Neural cell (in vitro differentiated cells): ENCODE measurements around the gene SNTG2. TPM values are rescaled to one million over a fixed set of nuclear protein-coding genes. Genes with fewer than 3 reads are reported as not detected.

ENCODE experiments used
- H2AFZ ChIP-seq: fragments of 200-600, 300-800 bp; sonication (generic), shearing (Covaris generic); 2 replicates; pipeline ENCODE4 v1.6.0; 2014; ENCODE audit warnings: low read depth, mild to moderate bottlenecking, antibody characterized with exemption, low read length, moderate library complexity
- H3F3A ChIP-seq: fragments of 200-600 bp; shearing (Covaris generic); 2 replicates; pipeline ENCODE4 v1.6.1; 2016; ENCODE audit warnings: mild to moderate bottlenecking, moderate library complexity, mixed read lengths, antibody characterized with exemption, low read length; ENCODE audit not compliant: insufficient read depth, poor library complexity, severe bottlenecking
- H3K27ac ChIP-seq: fragments of 200-600, 300-800 bp; sonication (generic), shearing (Covaris generic); 2 replicates; pipeline ENCODE4 v1.5.1; 2014; ENCODE audit warnings: mild to moderate bottlenecking, low read length, moderate library complexity
- H3K27me3 ChIP-seq: fragments of 300-800, 200-600 bp; sonication (generic), shearing (Covaris generic); 2 replicates; pipeline ENCODE4 v1.6.0; 2014; ENCODE audit warnings: mild to moderate bottlenecking, low read depth, low read length, moderate library complexity; ENCODE audit not compliant: insufficient read depth
- H3K36me3 ChIP-seq: fragments of 300-800, 200-600 bp; sonication (generic), shearing (Covaris generic); 2 replicates; pipeline ENCODE4 v1.5.1; 2014; ENCODE audit warnings: mild to moderate bottlenecking, antibody characterized with exemption, low read length, moderate library complexity; ENCODE audit not compliant: insufficient read depth
- H3K4me2 ChIP-seq: fragments of 300-800, 200-600 bp; sonication (generic), shearing (Covaris generic); 2 replicates; pipeline ENCODE4 v1.6.0; 2014; ENCODE audit warnings: mild to moderate bottlenecking, low read length
- H3K4me3 ChIP-seq: fragments of 300-800, 200-600 bp; sonication (generic), shearing (Covaris generic); 2 replicates; pipeline ENCODE4 v1.5.1; 2014; ENCODE audit warnings: mild to moderate bottlenecking, low read length, moderate library complexity
- H3K79me2 ChIP-seq: fragments of 200-600 bp; shearing (Covaris generic); replicated peaks from 2 replicates; pipeline ENCODE4 v1.6.0; 2014; ENCODE audit warnings: mild to moderate bottlenecking, low read length, moderate library complexity; ENCODE audit not compliant: insufficient read depth
- H3K9ac ChIP-seq: fragments of 300-800, 200-600 bp; sonication (generic), shearing (Covaris generic); 2 replicates; pipeline ENCODE4 v1.6.1; 2016; ENCODE audit warnings: mild to moderate bottlenecking, low read length, mixed read lengths
- H3K9me2 ChIP-seq: fragments of 200-600 bp; shearing (Covaris generic); 2 replicates; pipeline ENCODE4 v1.6.1; 2016; ENCODE audit warnings: mild to moderate bottlenecking, low read length, mixed read lengths; ENCODE audit not compliant: insufficient read depth
- H3K9me3 ChIP-seq: fragments of 200-600, 300-800 bp; sonication (generic), shearing (Covaris generic); 2 replicates; pipeline ENCODE4 v1.6.1; 2016; ENCODE audit warnings: mild to moderate bottlenecking, mixed run types, low read length, moderate library complexity, mixed read lengths
- H4K20me1 ChIP-seq: fragments of 200-600 bp; shearing (Covaris generic); 2 replicates; pipeline ENCODE4 v1.6.1; 2016; ENCODE audit warnings: mild to moderate bottlenecking, mixed run types; ENCODE audit not compliant: insufficient read depth
- EP300 ChIP-seq: fragments of 450-650 bp; conservative IDR thresholded peaks from 2 replicates; pipeline ENCODE4 v1.6.1; 2014; ENCODE audit warnings: antibody characterized with exemption, mild to moderate bottlenecking, moderate library complexity; ENCODE audit not compliant: poor library complexity, severe bottlenecking
- EZH2 ChIP-seq: fragments of 200-600, 300-800 bp; shearing (Covaris generic), sonication (generic); IDR thresholded peaks from 2 replicates; pipeline ENCODE4 v1.6.1; 2014; ENCODE audit warnings: antibody characterized with exemption, low read length, borderline replicate concordance, mild to moderate bottlenecking; ENCODE audit not compliant: insufficient read depth, poor library complexity, severe bottlenecking
- MXI1 ChIP-seq: fragments of 450-650 bp; conservative IDR thresholded peaks from 2 replicates; pipeline ENCODE4 v1.6.1; 2014; ENCODE audit warnings: antibody characterized with exemption, mild to moderate bottlenecking; ENCODE audit not compliant: poor library complexity, severe bottlenecking
- POLR2AphosphoS5 ChIP-seq: IDR thresholded peaks from 2 replicates; pipeline ENCODE4 v1.6.1; 2012
- RAD21 ChIP-seq: fragments of 450-650 bp; conservative IDR thresholded peaks from 2 replicates; pipeline ENCODE4 v1.6.1; 2014; ENCODE audit warnings: antibody characterized with exemption, mild to moderate bottlenecking, moderate library complexity
- SMC3 ChIP-seq: fragments of 450-650 bp; conservative IDR thresholded peaks from 2 replicates; pipeline ENCODE4 v1.6.1; 2014; ENCODE audit warnings: antibody characterized with exemption, mild to moderate bottlenecking, moderate library complexity; ENCODE audit not compliant: poor library complexity
- TAF1 ChIP-seq: IDR thresholded peaks from 2 replicates; pipeline ENCODE4 v1.6.1; 2012; ENCODE audit warnings: low read depth
- polyA plus RNA-seq: library from polyadenylated mRNA; depleted of rRNA; stranded (reverse); fragments of >200 nt; gene quantifications from 2 replicates; pipeline ENCODE4 v1.2.3, GENCODE V29; 2014
- TF ChIP-seq, protein P1 (sequence below): fragments of 450-650 bp; IDR thresholded peaks from 2 replicates; pipeline ENCODE4 v1.5.1; 2014; ENCODE audit warnings: antibody characterized with exemption, mild to moderate bottlenecking, moderate library complexity; ENCODE audit not compliant: poor library complexity, severe bottlenecking
- TF ChIP-seq, protein P2 (sequence below): IDR thresholded peaks from 2 replicates; pipeline ENCODE4 v1.6.1; 2012; ENCODE audit warnings: borderline replicate concordance

The SNTG2 gene
- polyA plus RNA-seq, 1 donor from 2014 or later: not detected

DNA sequence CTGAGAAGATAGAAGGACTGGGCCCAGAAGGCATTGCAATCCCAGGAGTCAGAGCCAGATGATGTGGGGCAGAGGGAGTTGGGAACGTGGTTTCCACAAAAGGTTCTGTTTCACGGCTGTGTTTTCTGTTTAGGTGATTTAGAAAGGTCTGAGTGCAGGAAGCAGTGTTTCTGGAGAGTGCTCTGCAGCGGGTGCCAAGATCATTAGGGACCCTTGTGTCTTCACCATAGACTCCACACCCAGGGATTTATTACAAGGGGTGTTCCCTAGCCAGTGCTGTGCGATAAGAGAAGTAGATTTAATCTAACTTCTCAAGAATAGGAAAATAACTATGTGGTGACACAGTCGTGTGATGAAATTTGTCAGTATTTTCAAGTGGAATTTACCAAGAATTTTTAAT is 241.5 kb downstream of the SNTG2 start:
- Histone ChIP-seq H3K27ac (no peak overlapping the region), H2AFZ (no peak overlapping the region), H3K4me3 (no peak overlapping the region), H3K79me2 (no peaks in the 10 kb centered on the region), H3K9me2 (no peaks in the 10 kb centered on the region), H3K27me3 (no peaks in the 10 kb centered on the region), H3F3A (no peaks in the 10 kb centered on the region), H3K36me3 (no peaks in the 10 kb centered on the region), H4K20me1 (no peaks in the 10 kb centered on the region), H3K9me3 (no peaks in the 10 kb centered on the region), H3K9ac (no peak overlapping the region), H3K4me2 (no peak overlapping the region)
- no peak for TF ChIP-seq POLR2AphosphoS5

DNA sequence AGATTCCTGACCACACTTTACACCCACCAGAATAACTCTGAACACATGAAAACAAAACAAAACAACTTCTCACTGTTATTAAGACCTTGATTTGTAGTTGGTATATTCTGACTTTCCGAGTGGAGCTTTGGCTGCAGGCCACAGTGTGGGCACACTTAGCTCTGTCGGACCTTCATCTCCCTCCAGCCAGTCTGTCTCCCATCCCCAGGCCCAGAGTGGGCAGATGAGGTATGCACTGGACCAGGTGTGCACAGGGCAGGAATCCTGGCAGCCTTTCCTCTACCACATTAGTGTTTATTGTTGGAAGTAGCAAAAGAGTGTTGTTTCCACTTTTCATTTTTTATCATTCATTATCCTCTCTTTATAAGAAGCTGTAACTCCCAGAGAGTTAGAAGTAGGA is 243.2 kb downstream of the SNTG2 start:
- Histone ChIP-seq H3K27me3 (no peaks in the 10 kb centered on the region), H3K9me2 (no peaks in the 10 kb centered on the region), H3F3A (no peaks in the 10 kb centered on the region), H4K20me1 (no peaks in the 10 kb centered on the region), H3K9me3 (no peaks in the 10 kb centered on the region), H3K4me2 (no peak overlapping the region), H3K4me3 (no peak overlapping the region), H3K79me2 (no peaks in the 10 kb centered on the region), H2AFZ (no peak overlapping the region), H3K27ac (no peak overlapping the region), H3K36me3 (no peaks in the 10 kb centered on the region), H3K9ac (no peak overlapping the region)
- TF ChIP-seq SMC3 (no peak), EP300 (no peak), TAF1 (no peak), MXI1 (no peak), EZH2 (no peak), RAD21 (no peak), POLR2AphosphoS5 (no peak)
- TF ChIP-seq, protein P1, sequence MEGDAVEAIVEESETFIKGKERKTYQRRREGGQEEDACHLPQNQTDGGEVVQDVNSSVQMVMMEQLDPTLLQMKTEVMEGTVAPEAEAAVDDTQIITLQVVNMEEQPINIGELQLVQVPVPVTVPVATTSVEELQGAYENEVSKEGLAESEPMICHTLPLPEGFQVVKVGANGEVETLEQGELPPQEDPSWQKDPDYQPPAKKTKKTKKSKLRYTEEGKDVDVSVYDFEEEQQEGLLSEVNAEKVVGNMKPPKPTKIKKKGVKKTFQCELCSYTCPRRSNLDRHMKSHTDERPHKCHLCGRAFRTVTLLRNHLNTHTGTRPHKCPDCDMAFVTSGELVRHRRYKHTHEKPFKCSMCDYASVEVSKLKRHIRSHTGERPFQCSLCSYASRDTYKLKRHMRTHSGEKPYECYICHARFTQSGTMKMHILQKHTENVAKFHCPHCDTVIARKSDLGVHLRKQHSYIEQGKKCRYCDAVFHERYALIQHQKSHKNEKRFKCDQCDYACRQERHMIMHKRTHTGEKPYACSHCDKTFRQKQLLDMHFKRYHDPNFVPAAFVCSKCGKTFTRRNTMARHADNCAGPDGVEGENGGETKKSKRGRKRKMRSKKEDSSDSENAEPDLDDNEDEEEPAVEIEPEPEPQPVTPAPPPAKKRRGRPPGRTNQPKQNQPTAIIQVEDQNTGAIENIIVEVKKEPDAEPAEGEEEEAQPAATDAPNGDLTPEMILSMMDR: no peak
- TF ChIP-seq, protein P2, sequence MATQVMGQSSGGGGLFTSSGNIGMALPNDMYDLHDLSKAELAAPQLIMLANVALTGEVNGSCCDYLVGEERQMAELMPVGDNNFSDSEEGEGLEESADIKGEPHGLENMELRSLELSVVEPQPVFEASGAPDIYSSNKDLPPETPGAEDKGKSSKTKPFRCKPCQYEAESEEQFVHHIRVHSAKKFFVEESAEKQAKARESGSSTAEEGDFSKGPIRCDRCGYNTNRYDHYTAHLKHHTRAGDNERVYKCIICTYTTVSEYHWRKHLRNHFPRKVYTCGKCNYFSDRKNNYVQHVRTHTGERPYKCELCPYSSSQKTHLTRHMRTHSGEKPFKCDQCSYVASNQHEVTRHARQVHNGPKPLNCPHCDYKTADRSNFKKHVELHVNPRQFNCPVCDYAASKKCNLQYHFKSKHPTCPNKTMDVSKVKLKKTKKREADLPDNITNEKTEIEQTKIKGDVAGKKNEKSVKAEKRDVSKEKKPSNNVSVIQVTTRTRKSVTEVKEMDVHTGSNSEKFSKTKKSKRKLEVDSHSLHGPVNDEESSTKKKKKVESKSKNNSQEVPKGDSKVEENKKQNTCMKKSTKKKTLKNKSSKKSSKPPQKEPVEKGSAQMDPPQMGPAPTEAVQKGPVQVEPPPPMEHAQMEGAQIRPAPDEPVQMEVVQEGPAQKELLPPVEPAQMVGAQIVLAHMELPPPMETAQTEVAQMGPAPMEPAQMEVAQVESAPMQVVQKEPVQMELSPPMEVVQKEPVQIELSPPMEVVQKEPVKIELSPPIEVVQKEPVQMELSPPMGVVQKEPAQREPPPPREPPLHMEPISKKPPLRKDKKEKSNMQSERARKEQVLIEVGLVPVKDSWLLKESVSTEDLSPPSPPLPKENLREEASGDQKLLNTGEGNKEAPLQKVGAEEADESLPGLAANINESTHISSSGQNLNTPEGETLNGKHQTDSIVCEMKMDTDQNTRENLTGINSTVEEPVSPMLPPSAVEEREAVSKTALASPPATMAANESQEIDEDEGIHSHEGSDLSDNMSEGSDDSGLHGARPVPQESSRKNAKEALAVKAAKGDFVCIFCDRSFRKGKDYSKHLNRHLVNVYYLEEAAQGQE: no peak

DNA sequence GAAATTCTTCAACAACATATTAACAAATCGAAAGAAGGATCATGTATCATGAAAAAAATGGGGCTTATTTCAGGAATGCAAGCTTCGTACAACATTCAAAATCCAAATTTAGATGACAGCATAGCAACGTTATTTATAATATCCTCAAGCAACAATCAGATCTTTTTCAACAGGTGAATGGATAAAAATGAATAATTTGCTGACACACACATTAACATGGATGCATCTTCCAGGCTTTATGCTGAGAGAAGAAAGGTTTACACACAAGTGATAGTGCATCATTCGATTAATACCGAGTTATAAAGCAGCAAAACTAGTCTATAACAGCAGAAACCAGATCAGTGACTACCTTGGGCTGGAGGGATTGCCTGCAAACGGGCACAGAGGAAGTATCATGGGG is 253.1 kb downstream of the SNTG2 start:
- no peak overlapping the region for H3K9ac ChIP-seq
- no peak overlapping the region for H3K4me3 ChIP-seq
- H4K20me1 ChIP-seq: no peaks in the 10 kb centered on the region
- no peaks in the 10 kb centered on the region for H3K27me3 ChIP-seq
- H3K79me2 ChIP-seq: no peaks in the 10 kb centered on the region
- no peaks in the 10 kb centered on the region for H3K9me2 ChIP-seq
- no peaks in the 10 kb centered on the region for H3F3A ChIP-seq
- no peak overlapping the region for H3K4me2 ChIP-seq
- no peak overlapping the region for H3K27ac ChIP-seq
- H3K36me3 ChIP-seq: no peaks in the 10 kb centered on the region
- peaks cover 3% of the 10 kb centered on the region for H3K9me3 ChIP-seq
- no peak overlapping the region for H2AFZ ChIP-seq
- no peak for TF ChIP-seq POLR2AphosphoS5
- no peak for TF ChIP-seq MXI1
- TF ChIP-seq, protein P1: no peak
- no peak for TF ChIP-seq RAD21
- no peak for TF ChIP-seq SMC3
- TF ChIP-seq EP300: no peak
- TF ChIP-seq EZH2: no peak
- TF ChIP-seq, protein P2: no peak
- no peak for TF ChIP-seq TAF1
